Measurements from ENCODE around the gene MCHR2.

- no peak for TF ChIP-seq CTCF (IDR thresholded peaks at IDR 0.05)
- TF ChIP-seq POLR2A (IDR thresholded peaks at IDR 0.05), result no peak
Measured at GRCh38 chr6:99951016-99951805, 42.8 kb downstream of the MCHR2 start.

Measured in lower leg skin (tissue), 3 donors.